Trophoblast cell (in vitro differentiated cells and primary cell): ENCODE data around the gene ITSN2.

Source experiments
- DNase-seq, 2 donors: peaks; one replicate each; pipeline ENCODE4 v3.0.0-alpha.2; 2016
- H2AFZ ChIP-seq: 2 replicates; pipeline ENCODE4 v1.6.1; 2013; ENCODE audit warnings: low read length, moderate library complexity, mild to moderate bottlenecking; ENCODE audit not compliant: insufficient read depth, poor library complexity
- H2AK5ac ChIP-seq: 2 replicates; pipeline ENCODE4 v1.6.1; 2013; ENCODE audit warnings: mild to moderate bottlenecking, low read length
- H2BK120ac ChIP-seq: 2 replicates; pipeline ENCODE4 v1.6.1; 2013; ENCODE audit warnings: low read length, mild to moderate bottlenecking, moderate library complexity; ENCODE audit not compliant: insufficient read depth, poor library complexity
- H2BK12ac ChIP-seq: 2 replicates; pipeline ENCODE4 v1.6.1; 2013; ENCODE audit warnings: mild to moderate bottlenecking, low read length, moderate library complexity
- H2BK5ac ChIP-seq: 2 replicates; pipeline ENCODE4 v1.6.1; 2013; ENCODE audit warnings: low read length, low read depth, moderate library complexity, mild to moderate bottlenecking; ENCODE audit not compliant: poor library complexity
- H3K14ac ChIP-seq: 2 replicates; pipeline ENCODE4 v1.6.1; 2013; ENCODE audit warnings: mild to moderate bottlenecking, low read length
- H3K18ac ChIP-seq: 2 replicates; pipeline ENCODE4 v1.6.1; 2013; ENCODE audit warnings: mild to moderate bottlenecking, low read length
- H3K23ac ChIP-seq: 2 replicates; pipeline ENCODE4 v1.6.1; 2013; ENCODE audit warnings: low read length
- H3K27ac ChIP-seq: 2 replicates; pipeline ENCODE4 v1.5.1; 2013; ENCODE audit warnings: low read depth, mild to moderate bottlenecking, inconsistent platforms, low read length, moderate library complexity
- H3K27me3 ChIP-seq: 2 replicates; pipeline ENCODE4 v1.6.1; 2013; ENCODE audit warnings: inconsistent platforms, mild to moderate bottlenecking, low read length, moderate library complexity; ENCODE audit not compliant: insufficient read depth
- H3K36me3 ChIP-seq, 2 experiments: 1 replicate in 1 of 2; 2 replicates in 1 of 2; pipeline ENCODE4 v1.6.1; 2013; ENCODE audit warnings: low read length in 2 of 2, mild to moderate bottlenecking in 2 of 2, moderate library complexity in 1 of 2; ENCODE audit not compliant: insufficient read depth in 2 of 2, control insufficient read depth in 1 of 2
- H3K4ac ChIP-seq: 2 replicates; pipeline ENCODE4 v1.6.1; 2013; ENCODE audit warnings: low read depth, mild to moderate bottlenecking, low read length, moderate library complexity
- H3K4me1 ChIP-seq, 2 experiments: 1 replicate in 1 of 2; 2 replicates in 1 of 2; pipeline ENCODE4 v1.6.1; 2013; ENCODE audit warnings: low read length in 2 of 2, mild to moderate bottlenecking in 2 of 2, moderate library complexity in 1 of 2; ENCODE audit not compliant: insufficient read depth in 2 of 2, control insufficient read depth in 1 of 2
- H3K4me2 ChIP-seq: 2 replicates; pipeline ENCODE4 v1.6.1; 2013; ENCODE audit warnings: inconsistent platforms, mild to moderate bottlenecking, low read length, moderate library complexity
- H3K4me3 ChIP-seq: 2 replicates; pipeline ENCODE4 v1.5.1; 2013; ENCODE audit warnings: mild to moderate bottlenecking, low read depth, low read length, inconsistent platforms
- H3K79me1 ChIP-seq: one replicate; pipeline ENCODE4 v1.6.1; 2013; ENCODE audit warnings: low read length
- H3K79me2 ChIP-seq: 2 replicates; pipeline ENCODE4 v1.6.1; 2013; ENCODE audit warnings: low read length, mild to moderate bottlenecking; ENCODE audit not compliant: control insufficient read depth, insufficient read depth, poor library complexity
- H3K9ac ChIP-seq: 2 replicates; pipeline ENCODE4 v1.6.1; 2013; ENCODE audit warnings: mild to moderate bottlenecking, low read length
- H3K9me3 ChIP-seq: 2 replicates; pipeline ENCODE4 v1.6.1; 2013; ENCODE audit warnings: low read depth, mild to moderate bottlenecking, control low read depth, inconsistent platforms, low read length; ENCODE audit not compliant: insufficient read depth
- H4K12ac ChIP-seq: 2 replicates; pipeline ENCODE4 v1.6.1; 2013; ENCODE audit warnings: low read depth, mild to moderate bottlenecking, low read length, moderate library complexity
- H4K8ac ChIP-seq: 2 replicates; pipeline ENCODE4 v1.6.1; 2013; ENCODE audit warnings: low read depth, mild to moderate bottlenecking, low read length, moderate library complexity
- H4K91ac ChIP-seq: one replicate; pipeline ENCODE4 v1.6.1; 2013; ENCODE audit warnings: low read depth, mild to moderate bottlenecking, low read length, moderate library complexity
- WGBS: extraction: QIAGEN DNeasy Blood & Tissue Kit; methylation state at CpG from one replicate; pipeline ENCODE4 v1.1.7; 2013; ENCODE audit warnings: missing lambda C conversion rate; ENCODE audit not compliant: insufficient read length, insufficient coverage; ENCODE audit errors: extremely low coverage; 5-methylcytosine and 5-hydroxymethylcytosine counted together

The ITSN2 gene

DNA sequence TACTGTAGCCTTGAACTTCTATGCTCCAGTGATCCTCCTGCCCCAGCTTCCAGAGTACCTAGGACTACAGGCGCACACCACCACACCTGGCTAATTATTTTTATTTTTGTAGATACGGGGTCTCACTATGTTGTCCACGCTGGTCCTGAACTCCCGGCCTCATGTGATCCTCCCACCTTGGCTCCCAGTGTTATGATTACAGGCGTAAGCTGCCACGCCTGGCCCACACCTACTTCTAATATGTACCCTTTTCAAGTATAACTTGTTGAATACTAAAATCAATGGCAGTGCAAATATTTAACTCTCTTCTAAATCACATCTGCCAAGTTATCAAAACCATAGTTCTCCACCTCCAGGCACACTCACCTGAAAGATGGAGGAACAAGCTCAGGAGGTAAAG lies 58.7 kb downstream of the ITSN2 start:
- Histone ChIP-seq H4K12ac (no peak overlapping the region), H3K27ac (no peak overlapping the region), H3K18ac (no peak overlapping the region), H3K9ac (no peak overlapping the region), H4K8ac (no peak overlapping the region), H2BK12ac (no peak overlapping the region), H3K4me2 (no peak overlapping the region), H3K4ac (no peak overlapping the region), H4K91ac (no peak overlapping the region), H3K14ac (no peak overlapping the region), H3K36me3 (peaks cover 7 to 14% of the 10 kb centered on the region in 2 experiments), H3K4me1 (no peaks in the 10 kb centered on the region), H2AK5ac (no peak overlapping the region), H3K79me2 (no peaks in the 10 kb centered on the region), H2AFZ (no peak overlapping the region), H3K23ac (no peak overlapping the region), H3K9me3 (no peaks in the 10 kb centered on the region), H3K79me1 (no peaks in the 10 kb centered on the region), H3K4me3 (no peak overlapping the region), H3K27me3 (no peaks in the 10 kb centered on the region), H2BK5ac (no peak overlapping the region), H2BK120ac (no peak overlapping the region)
- no peak for DNase-seq
- no CpG with 5 or more reads among the region's 6 CpGs for WGBS

GRCh38 chr2:24297663-24298062 lies 62.7 kb downstream of the ITSN2 start:
- H3K9me3 ChIP-seq, result no peaks in the 10 kb centered on the region

DNA sequence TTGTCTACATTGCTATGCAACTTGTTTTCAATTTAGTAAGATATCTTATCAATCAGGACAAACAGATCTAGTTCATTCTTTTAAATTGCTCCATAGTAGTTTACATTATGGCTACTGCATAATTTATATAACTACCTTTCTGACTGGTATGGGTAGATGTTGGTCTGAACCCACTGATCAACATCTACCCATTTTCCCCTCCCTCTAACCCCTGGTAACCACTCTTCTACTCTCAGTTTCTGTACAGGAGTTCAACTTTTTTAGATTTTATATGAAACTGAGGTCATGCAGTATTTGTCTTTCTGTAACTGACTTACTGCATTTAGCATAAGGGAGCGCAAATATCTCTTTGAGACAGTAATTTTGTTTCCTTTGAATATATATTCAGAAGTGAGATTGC lies 73.2 kb downstream of the ITSN2 start:
- Histone ChIP-seq H2AFZ (no peak overlapping the region), H3K4me3 (no peak overlapping the region), H2AK5ac (no peak overlapping the region), H2BK5ac (no peak overlapping the region), H3K14ac (no peak overlapping the region), H3K4me1 (no peaks in the 10 kb centered on the region), H4K12ac (no peak overlapping the region), H3K9me3 (no peaks in the 10 kb centered on the region), H3K27me3 (no peaks in the 10 kb centered on the region), H2BK120ac (no peak overlapping the region), H4K8ac (no peak overlapping the region), H3K79me2 (no peaks in the 10 kb centered on the region), H3K27ac (no peak overlapping the region), H3K36me3 (peaks cover 2 to 4% of the 10 kb centered on the region in 2 experiments), H3K4ac (no peak overlapping the region), H2BK12ac (no peak overlapping the region), H3K4me2 (no peak overlapping the region), H3K9ac (no peak overlapping the region), H3K18ac (no peak overlapping the region), H3K23ac (no peak overlapping the region), H4K91ac (no peak overlapping the region), H3K79me1 (no peaks in the 10 kb centered on the region)
- WGBS, result no CpG with 5 or more reads among the region's 1 CpG
- no peak for DNase-seq

More at GRCh38 chr2:24297663-24298062, 62.7 kb downstream of the ITSN2 start:
- Histone ChIP-seq H3K4ac (no peak overlapping the region), H3K79me1 (no peaks in the 10 kb centered on the region), H3K4me2 (no peak overlapping the region), H2AFZ (no peak overlapping the region), H2BK120ac (no peak overlapping the region), H3K18ac (no peak overlapping the region), H3K23ac (no peak overlapping the region), H3K27me3 (no peaks in the 10 kb centered on the region), H4K12ac (no peak overlapping the region), H4K8ac (no peak overlapping the region), H3K4me1 (no peaks in the 10 kb centered on the region), H3K79me2 (no peaks in the 10 kb centered on the region), H3K4me3 (no peak overlapping the region), H2BK5ac (no peak overlapping the region), H4K91ac (no peak overlapping the region), H3K14ac (no peak overlapping the region), H3K9ac (no peak overlapping the region), H2AK5ac (no peak overlapping the region), H2BK12ac (no peak overlapping the region), H3K36me3 (peaks cover 11 to 18% of the 10 kb centered on the region in 2 experiments), H3K27ac (no peak overlapping the region)
- WGBS, result no CpG with 5 or more reads among the region's 4 CpGs
- no peak for DNase-seq

DNA sequence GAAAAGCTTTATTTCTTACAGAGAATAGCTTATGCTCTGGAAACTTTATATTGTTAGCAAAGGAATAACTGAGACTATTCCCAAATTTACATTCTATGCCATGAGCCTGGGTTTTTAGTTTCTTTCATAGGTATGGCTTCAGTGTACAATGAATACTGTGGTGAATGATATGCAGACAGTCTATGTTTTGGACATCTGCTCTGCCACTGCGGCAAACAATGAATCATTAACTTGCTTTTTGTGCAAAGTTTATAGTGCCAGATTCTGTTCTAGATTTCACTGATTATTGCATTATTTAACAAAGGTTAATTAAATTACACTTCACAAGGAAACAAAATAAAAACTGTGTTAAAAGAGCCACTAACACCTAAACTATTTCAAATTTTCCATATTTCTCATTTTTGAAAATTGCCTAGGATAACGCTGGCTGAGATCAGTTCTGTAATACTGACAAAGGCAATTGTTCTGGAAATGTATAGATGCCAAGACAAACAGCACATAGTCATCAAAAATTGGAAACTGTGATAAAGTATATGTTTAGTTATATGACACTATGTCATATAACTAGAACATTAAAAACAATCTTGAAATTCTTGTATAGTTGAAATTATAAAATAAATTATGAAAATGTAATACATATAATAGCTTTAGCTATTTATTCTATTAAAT lies 74.7 kb downstream of the ITSN2 start:
- Histone ChIP-seq H4K12ac (no peak overlapping the region), H3K23ac (no peak overlapping the region), H2BK12ac (no peak overlapping the region), H3K79me2 (no peaks in the 10 kb centered on the region), H3K9me3 (no peaks in the 10 kb centered on the region), H4K8ac (no peak overlapping the region), H3K27ac (no peak overlapping the region), H4K91ac (no peak overlapping the region), H3K9ac (no peak overlapping the region), H3K27me3 (no peaks in the 10 kb centered on the region), H3K79me1 (no peaks in the 10 kb centered on the region), H2AFZ (no peak overlapping the region), H3K4me3 (no peak overlapping the region), H3K18ac (no peak overlapping the region), H2AK5ac (no peak overlapping the region), H2BK5ac (no peak overlapping the region), H3K14ac (no peak overlapping the region), H3K4me2 (no peak overlapping the region), H2BK120ac (no peak overlapping the region), H3K4me1 (no peaks in the 10 kb centered on the region), H3K4ac (no peak overlapping the region), H3K36me3 (no peaks in the 10 kb centered on the region)
- DNase-seq, result no peak
- WGBS, result no CpG with 5 or more reads among the region's 2 CpGs
